GM12872 (cell line): ENCODE data around the gene DENND1A.

Source experiments
- TF ChIP-seq, protein P1 (sequence below): IDR thresholded peaks from 3 replicates; pipeline ENCODE4 v1.5.1; 2011; ENCODE audit warnings: low read depth, mild to moderate bottlenecking, low read length, moderate library complexity; ENCODE audit not compliant: insufficient read depth

DENND1A gene

DNA sequence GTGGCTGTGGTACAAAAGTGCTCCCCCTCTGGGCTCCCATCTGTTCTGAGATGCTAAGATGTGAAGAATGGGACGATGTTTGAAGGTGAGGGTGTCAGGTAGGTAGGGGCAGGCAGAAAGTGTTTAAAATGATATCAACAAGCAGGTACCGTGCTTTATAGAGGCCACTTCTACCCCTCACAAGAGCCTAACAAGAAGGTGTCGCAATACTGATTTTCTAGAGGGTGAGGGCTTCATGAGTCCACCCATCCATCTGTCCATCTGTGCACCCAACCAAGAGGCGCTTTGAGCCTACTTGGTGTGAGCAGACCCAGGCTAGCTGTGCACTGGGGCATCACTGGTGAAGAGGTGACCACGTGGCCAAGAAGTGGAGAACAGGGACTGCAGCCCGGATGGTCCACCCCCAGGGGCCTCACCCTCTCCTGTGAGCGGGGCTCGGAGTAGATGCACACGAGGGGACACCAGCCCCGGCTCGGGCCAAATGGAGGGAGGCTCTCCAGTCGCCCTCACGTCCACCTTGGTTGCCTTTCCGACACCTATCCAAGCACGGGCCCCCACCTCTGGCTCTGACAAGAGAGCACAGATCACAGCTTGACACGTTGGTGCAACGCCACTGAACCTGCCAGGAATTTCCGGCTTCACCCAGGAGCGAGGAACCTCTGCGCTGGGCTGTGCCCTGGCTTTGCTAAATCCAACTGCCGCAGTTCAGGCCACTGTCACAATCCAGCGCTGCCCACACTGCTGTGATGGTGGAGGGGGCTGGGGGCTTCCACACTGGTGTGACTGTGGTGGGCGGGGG lies 539.4 kb downstream of the DENND1A start:
- TF ChIP-seq, protein P1, sequence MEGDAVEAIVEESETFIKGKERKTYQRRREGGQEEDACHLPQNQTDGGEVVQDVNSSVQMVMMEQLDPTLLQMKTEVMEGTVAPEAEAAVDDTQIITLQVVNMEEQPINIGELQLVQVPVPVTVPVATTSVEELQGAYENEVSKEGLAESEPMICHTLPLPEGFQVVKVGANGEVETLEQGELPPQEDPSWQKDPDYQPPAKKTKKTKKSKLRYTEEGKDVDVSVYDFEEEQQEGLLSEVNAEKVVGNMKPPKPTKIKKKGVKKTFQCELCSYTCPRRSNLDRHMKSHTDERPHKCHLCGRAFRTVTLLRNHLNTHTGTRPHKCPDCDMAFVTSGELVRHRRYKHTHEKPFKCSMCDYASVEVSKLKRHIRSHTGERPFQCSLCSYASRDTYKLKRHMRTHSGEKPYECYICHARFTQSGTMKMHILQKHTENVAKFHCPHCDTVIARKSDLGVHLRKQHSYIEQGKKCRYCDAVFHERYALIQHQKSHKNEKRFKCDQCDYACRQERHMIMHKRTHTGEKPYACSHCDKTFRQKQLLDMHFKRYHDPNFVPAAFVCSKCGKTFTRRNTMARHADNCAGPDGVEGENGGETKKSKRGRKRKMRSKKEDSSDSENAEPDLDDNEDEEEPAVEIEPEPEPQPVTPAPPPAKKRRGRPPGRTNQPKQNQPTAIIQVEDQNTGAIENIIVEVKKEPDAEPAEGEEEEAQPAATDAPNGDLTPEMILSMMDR: no peak

DNA sequence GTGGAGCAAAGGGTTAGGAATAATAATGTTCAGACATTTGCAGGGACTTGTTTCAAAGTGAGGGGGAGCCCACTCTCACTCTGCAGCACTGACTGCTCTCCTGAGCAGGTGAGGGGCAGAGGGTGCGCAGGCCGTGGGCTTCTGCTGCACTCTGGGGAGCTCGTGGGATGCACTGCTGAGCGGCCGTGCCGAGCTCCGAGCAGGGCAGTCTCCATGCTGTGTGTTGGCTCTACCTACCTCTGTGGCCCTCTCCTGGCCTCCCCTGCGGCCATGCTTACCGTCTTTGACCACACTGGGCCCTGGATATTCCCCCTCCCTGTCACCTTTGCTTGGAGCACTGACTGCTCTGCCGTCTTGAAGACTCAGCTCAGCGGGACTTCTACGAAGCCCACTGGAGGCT lies 540.2 kb downstream of the DENND1A start:
- TF ChIP-seq, protein P1: no peak

DNA sequence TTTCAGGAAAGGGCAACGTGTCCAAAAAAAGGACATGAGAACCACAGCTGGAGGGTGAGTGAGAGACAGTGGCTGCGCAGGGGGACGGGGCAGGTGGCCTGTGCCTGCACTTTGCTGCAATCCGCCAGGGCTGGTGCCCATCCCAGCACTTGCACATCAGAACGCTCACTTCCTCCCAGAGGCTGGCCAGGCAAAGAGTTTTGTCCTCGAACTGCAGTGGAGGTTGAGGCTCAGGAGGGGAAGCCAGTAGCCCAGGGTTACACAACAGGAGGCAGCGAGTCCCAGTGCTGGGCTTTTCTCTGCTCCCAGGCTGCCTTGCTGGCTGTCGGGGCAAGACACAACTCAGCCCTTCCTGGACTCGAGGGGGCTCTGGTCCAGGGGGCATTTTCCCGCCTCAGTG lies 540.9 kb downstream of the DENND1A start:
- TF ChIP-seq, protein P1: no peak

DNA sequence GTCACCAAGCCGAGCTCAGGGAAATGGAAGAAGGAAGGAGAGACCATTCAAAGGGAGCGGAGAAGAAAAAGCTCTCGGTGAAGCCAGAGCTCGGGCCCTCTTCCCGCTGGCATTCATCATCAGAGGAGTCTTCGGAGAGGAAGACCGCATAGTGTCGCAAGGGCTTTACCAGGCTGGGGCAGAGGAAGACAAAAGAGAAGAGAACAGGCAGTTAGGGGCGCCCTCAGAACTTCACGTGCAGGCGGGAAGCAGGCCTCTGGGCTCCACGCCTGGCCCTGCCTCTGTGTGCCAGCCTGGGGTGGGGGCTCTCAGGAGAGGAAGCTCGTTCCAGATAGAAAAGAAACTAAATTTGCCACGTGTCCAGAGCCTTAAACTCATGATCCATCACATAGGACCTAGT lies 542.2 kb downstream of the DENND1A start:
- TF ChIP-seq, protein P1: no peak

DNA sequence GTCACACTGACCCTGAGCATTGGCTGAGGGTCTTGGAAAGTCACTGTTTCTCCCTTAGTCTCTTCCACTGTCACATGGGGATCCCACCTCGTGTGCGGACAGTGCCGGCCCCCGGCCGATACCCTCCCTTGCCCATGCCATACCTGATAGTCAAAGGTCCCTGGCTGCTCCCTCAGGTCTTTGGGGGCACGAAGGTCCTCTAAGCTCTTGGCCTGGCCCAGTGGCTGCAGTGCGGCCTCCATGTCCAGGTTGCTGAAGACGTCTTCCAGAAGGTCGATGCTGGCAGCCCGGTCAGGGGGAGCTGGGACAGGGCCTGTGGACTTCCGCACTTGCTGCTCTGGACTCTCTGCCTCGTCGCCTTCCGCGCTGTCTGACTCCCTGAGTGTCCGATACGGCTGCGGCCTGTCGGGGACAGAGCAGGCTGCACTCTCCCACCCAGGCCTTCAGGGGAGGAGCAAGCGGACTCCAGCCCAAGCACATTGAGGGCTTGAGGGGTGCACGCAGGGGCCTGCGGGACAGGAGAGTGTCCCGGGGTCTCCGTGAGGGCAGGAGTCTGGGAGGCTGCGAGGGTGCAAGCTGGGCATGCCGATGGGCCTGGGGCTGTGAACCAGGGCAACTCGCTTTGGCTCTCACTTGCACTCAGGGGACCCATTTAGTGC lies 546.3 kb downstream of the DENND1A start:
- TF ChIP-seq, protein P1: no peak

DNA sequence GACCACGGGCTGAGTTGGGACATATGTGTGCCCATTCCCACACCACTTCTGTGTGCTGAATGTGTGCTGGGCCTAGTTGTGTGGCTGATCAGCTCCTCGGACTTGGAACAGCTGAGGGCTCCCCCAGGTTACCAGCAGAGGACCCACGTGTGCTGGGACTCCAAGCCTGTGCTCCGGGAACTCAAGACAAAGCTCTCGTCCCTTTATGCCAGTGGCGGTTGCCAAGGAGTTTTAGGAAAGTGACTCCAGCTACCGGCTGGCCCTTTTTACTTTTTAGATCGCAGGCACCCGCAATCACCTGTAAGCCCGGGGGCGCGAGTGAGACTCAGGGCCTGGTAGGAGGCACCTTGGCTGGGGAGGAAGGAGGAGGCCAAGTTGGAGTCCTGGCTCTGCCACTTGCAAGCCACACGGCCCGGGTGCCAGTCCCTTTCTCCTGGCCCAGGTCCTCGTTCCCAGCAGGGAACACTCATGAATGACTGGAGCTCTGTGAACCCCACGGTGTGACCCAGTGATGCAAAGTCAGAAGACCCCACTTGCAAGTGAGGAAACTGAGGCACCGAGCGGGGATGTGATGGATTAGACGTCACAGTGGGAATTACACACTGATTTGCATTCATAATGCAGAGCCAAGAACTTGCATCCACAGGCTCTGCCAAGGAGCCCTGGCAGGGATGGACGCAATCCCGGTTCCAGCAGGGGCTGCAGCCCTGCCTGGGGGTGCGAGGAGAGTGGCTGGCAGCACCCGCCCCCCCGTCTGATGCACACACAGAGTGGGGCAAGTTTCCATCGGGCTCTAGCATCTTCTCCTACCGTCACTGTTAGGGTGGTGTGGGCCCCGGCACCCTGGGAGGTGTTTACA lies 547.0 kb downstream of the DENND1A start:
- TF ChIP-seq, protein P1: no peak

DNA sequence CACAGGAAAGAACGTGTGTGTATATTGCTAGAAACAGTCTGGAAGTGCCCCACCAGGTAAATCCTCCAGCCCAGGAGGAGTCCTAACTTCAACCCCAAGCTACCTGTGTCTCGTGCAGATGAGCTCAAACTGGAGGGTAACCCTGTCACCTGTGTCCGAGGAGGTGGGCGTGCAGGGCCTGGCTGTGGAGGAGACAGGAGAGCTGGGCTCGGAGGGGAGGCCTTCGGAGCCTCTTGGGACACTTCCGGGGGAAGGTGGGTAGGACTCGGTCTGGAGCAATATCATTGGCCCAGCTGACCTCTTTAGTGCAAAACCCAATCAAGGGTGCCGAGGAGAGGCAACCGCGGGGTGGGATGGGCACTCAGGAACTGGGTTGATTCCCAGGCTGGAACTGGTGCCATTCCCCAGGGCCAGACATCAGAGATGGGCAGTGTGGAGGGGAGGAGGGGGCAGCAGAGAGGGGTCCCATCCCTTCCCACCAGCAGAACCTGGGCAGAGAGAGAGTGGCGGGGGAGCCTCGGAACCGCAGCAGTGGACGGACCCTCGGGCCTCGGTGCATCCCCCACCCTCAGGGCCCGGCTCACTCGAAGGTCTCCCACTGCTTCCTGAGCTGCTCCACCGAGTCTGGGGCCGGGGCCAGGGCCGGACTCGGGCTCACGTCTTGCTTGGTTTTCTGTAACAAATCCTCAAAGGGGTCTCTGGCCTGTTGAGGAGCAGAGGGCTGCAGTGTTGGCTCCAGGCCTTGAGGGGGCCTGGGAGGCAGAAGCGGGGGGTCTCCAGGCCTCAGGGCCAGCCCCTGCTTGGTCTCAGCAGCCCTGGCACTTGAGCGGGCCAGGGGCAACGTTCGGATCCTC lies 548.8 kb downstream of the DENND1A start:
- TF ChIP-seq, protein P1: no peak
